Nephron (organoid): Measurements from ENCODE around the gene CC2D1B.
A peak's percentile ranks its signal among the peaks of the same experiment; 100 is the strongest.

ENCODE experiments used
- H3K27ac Mint-ChIP-seq, 3 experiments: 2 replicates each; pipeline ENCODE4 v1.8.0; 2020; ENCODE audit warnings: mixed read lengths in 3 of 3, mild to moderate bottlenecking in 2 of 3, moderate library complexity in 1 of 3
- H3K27me3 Mint-ChIP-seq: 2 replicates; pipeline ENCODE4 v1.8.0; 2021; ENCODE audit warnings: low read depth, mild to moderate bottlenecking, moderate library complexity, mixed read lengths
- H3K36me3 Mint-ChIP-seq: 2 replicates; pipeline ENCODE4 v1.8.0; 2020; ENCODE audit warnings: low read depth, mixed read lengths
- H3K4me1 Mint-ChIP-seq: 2 replicates; pipeline ENCODE4 v1.8.0; 2020; ENCODE audit warnings: mixed read lengths
- H3K4me3 Mint-ChIP-seq, 3 experiments: 2 replicates each; pipeline ENCODE4 v1.8.0; 2020; ENCODE audit warnings: mild to moderate bottlenecking in 3 of 3, mixed read lengths in 3 of 3, moderate library complexity in 2 of 3
- H3K9me3 Mint-ChIP-seq: 2 replicates; pipeline ENCODE4 v1.8.0; 2020; ENCODE audit warnings: mixed read lengths
- TF ChIP-seq, protein P1 (sequence below), 3 experiments: fragments of 200-600 bp; sonication (generic); IDR thresholded peaks; one replicate each; pipeline ENCODE4 v1.5.0; 2021; ENCODE audit warnings: antibody characterized with exemption in 3 of 3; ENCODE audit not compliant: unreplicated experiment in 3 of 3

The CC2D1B gene

GRCh38 chr1:52364235-52364839, 1.7 kb downstream of the CC2D1B start:
- Mint-ChIP-seq H3K36me3 (peaks cover 24% of the 10 kb centered on the region), H3K4me3 (peak overlapping the region; percentile 97), H3K9me3 (no peaks in the 10 kb centered on the region), H3K27me3 (peaks cover 12% of the 10 kb centered on the region), H3K4me1 (peaks cover 22% of the 10 kb centered on the region), H3K27ac (peak overlapping the region; percentile 54 to 98 (median 83))
- TF ChIP-seq, protein P1, sequence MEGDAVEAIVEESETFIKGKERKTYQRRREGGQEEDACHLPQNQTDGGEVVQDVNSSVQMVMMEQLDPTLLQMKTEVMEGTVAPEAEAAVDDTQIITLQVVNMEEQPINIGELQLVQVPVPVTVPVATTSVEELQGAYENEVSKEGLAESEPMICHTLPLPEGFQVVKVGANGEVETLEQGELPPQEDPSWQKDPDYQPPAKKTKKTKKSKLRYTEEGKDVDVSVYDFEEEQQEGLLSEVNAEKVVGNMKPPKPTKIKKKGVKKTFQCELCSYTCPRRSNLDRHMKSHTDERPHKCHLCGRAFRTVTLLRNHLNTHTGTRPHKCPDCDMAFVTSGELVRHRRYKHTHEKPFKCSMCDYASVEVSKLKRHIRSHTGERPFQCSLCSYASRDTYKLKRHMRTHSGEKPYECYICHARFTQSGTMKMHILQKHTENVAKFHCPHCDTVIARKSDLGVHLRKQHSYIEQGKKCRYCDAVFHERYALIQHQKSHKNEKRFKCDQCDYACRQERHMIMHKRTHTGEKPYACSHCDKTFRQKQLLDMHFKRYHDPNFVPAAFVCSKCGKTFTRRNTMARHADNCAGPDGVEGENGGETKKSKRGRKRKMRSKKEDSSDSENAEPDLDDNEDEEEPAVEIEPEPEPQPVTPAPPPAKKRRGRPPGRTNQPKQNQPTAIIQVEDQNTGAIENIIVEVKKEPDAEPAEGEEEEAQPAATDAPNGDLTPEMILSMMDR (IDR thresholded peaks at IDR 0.05; ENCODE audit: unreplicated experiment in 3 of 3) = no peak

- H3K27me3 Mint-ChIP-seq = no peaks in the 10 kb centered on the region
- H3K27ac Mint-ChIP-seq = no peak overlapping the region
- H3K9me3 Mint-ChIP-seq = no peaks in the 10 kb centered on the region
- H3K4me3 Mint-ChIP-seq = no peak overlapping the region
- H3K36me3 Mint-ChIP-seq = peaks cover 56% of the 10 kb centered on the region
- TF ChIP-seq, protein P1 (IDR thresholded peaks at IDR 0.05; ENCODE audit: unreplicated experiment in 3 of 3) = no peak
- H3K4me1 Mint-ChIP-seq = peaks cover 10% of the 10 kb centered on the region
Measured at GRCh38 chr1:52360595-52360968, 5.4 kb downstream of the CC2D1B start.

- H3K36me3 Mint-ChIP-seq = peaks cover 63% of the 10 kb centered on the region
- peaks cover 6% of the 10 kb centered on the region for H3K4me1 Mint-ChIP-seq
- no peak overlapping the region for H3K4me3 Mint-ChIP-seq
- no peaks in the 10 kb centered on the region for H3K27me3 Mint-ChIP-seq
- H3K9me3 Mint-ChIP-seq = no peaks in the 10 kb centered on the region
- H3K27ac Mint-ChIP-seq = no peak overlapping the region
- TF ChIP-seq, protein P1 (IDR thresholded peaks at IDR 0.05; ENCODE audit: unreplicated experiment in 3 of 3) = no peak
Measured at GRCh38 chr1:52359676-52360594, 6.1 kb downstream of the CC2D1B start.

DNA sequence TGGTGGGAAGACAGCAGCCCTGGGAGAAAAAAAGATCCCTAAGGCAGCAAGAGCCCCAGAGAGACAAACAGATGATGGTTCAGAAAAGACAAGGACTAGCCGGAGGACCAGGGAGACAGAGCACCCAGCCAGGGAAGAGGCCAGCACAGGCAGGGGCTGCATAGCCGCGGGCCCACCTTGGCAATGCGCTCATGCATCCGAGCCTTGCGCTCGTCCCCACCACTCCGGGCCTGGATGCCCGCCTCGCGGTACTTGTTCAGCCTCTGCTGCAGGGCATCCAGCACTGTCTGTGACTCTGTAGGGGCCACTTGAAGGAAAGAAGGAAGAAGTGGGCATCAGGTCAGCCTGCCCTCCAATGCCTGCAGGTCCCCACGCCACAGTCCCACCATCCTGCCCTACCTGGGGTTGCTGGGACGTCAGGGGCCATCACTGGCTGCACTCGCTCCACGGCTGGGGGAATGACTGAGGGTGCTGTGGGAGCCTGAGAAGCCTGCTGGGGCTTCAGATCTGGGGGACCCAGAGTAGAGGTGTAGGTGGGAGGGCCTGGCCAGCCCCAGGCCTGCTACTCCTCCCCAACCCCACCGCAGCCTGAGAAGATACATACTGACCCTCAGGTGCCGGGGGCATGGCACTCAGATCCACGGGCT, 7.0 kb downstream of the CC2D1B start:
- H3K36me3 Mint-ChIP-seq = peaks cover 71% of the 10 kb centered on the region
- TF ChIP-seq, protein P1 (IDR thresholded peaks at IDR 0.05; ENCODE audit: unreplicated experiment in 3 of 3) = no peak
- no peak overlapping the region for H3K27ac Mint-ChIP-seq
- no peaks in the 10 kb centered on the region for H3K27me3 Mint-ChIP-seq
- no peaks in the 10 kb centered on the region for H3K9me3 Mint-ChIP-seq
- H3K4me1 Mint-ChIP-seq = no peaks in the 10 kb centered on the region
- no peak overlapping the region for H3K4me3 Mint-ChIP-seq

DNA sequence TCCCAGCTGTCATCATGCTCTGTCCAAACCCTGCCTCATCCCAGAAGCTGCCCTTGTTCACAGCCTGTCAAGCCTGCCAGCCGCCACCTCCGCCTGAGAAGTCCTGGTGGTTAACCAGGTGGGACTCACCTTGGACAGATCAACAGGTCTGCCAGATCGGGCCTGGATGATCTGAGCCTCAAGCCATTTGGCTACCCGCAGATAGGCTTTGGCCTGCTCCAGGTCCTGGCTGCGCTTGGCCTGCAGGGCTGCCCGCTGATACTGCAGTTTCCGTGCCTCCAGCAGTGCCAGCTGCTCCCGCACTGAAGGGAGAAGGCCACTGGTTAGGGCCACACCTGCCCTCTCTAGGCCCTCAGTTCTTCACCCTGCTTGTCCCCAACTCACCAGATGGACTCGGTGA, 8.6 kb downstream of the CC2D1B start:
- TF ChIP-seq, protein P1 (IDR thresholded peaks at IDR 0.05; ENCODE audit: unreplicated experiment in 3 of 3) = no peak
- no peak overlapping the region for H3K4me3 Mint-ChIP-seq
- peaks cover 80% of the 10 kb centered on the region for H3K36me3 Mint-ChIP-seq
- H3K27me3 Mint-ChIP-seq = no peaks in the 10 kb centered on the region
- H3K4me1 Mint-ChIP-seq = no peaks in the 10 kb centered on the region
- H3K27ac Mint-ChIP-seq = no peak overlapping the region
- no peaks in the 10 kb centered on the region for H3K9me3 Mint-ChIP-seq
